ENCODE data around the gene ARHGEF1. TPM values are rescaled to one million over a fixed set of nuclear protein-coding genes. Genes with fewer than 3 reads are reported as not detected.

The ARHGEF1 gene
- total RNA-seq, 1 donor from 2014 or later = 113 TPM

GRCh38 chr19:41889896-41890295 lies 6.9 kb downstream of the ARHGEF1 start:
- TF ChIP-seq, protein P1, sequence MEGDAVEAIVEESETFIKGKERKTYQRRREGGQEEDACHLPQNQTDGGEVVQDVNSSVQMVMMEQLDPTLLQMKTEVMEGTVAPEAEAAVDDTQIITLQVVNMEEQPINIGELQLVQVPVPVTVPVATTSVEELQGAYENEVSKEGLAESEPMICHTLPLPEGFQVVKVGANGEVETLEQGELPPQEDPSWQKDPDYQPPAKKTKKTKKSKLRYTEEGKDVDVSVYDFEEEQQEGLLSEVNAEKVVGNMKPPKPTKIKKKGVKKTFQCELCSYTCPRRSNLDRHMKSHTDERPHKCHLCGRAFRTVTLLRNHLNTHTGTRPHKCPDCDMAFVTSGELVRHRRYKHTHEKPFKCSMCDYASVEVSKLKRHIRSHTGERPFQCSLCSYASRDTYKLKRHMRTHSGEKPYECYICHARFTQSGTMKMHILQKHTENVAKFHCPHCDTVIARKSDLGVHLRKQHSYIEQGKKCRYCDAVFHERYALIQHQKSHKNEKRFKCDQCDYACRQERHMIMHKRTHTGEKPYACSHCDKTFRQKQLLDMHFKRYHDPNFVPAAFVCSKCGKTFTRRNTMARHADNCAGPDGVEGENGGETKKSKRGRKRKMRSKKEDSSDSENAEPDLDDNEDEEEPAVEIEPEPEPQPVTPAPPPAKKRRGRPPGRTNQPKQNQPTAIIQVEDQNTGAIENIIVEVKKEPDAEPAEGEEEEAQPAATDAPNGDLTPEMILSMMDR (IDR thresholded peaks at IDR 0.05; ENCODE audit: unreplicated experiment) = no peak

GRCh38 chr19:41890936-41891335 lies 8.0 kb downstream of the ARHGEF1 start:
- Mint-ChIP-seq H3K27ac (ENCODE audit: unreplicated experiment) (no peak overlapping the region), H3K9me3 (ENCODE audit: unreplicated experiment) (no peaks in the 10 kb centered on the region), H3K4me3 (ENCODE audit: unreplicated experiment) (no peak overlapping the region), H3K4me1 (ENCODE audit: unreplicated experiment) (peaks cover 31% of the 10 kb centered on the region), H3K36me3 (ENCODE audit: low read depth, unreplicated experiment) (peaks cover 26% of the 10 kb centered on the region), H3K27me3 (ENCODE audit: unreplicated experiment) (peaks cover 15% of the 10 kb centered on the region)
- no peak for DNase-seq (ENCODE audit: low spot score)
- TF ChIP-seq, protein P1 (IDR thresholded peaks at IDR 0.05; ENCODE audit: unreplicated experiment) = no peak

More at GRCh38 chr19:41889896-41890295, 6.9 kb downstream of the ARHGEF1 start:
- Mint-ChIP-seq H3K36me3 (ENCODE audit: low read depth, unreplicated experiment) (peaks cover 26% of the 10 kb centered on the region), H3K4me3 (ENCODE audit: unreplicated experiment) (no peak overlapping the region), H3K27me3 (ENCODE audit: unreplicated experiment) (peaks cover 15% of the 10 kb centered on the region), H3K4me1 (ENCODE audit: unreplicated experiment) (peaks cover 30% of the 10 kb centered on the region), H3K27ac (ENCODE audit: unreplicated experiment) (no peak overlapping the region), H3K9me3 (ENCODE audit: unreplicated experiment) (no peaks in the 10 kb centered on the region)
- DNase-seq (ENCODE audit: low spot score) = no peak

DNA sequence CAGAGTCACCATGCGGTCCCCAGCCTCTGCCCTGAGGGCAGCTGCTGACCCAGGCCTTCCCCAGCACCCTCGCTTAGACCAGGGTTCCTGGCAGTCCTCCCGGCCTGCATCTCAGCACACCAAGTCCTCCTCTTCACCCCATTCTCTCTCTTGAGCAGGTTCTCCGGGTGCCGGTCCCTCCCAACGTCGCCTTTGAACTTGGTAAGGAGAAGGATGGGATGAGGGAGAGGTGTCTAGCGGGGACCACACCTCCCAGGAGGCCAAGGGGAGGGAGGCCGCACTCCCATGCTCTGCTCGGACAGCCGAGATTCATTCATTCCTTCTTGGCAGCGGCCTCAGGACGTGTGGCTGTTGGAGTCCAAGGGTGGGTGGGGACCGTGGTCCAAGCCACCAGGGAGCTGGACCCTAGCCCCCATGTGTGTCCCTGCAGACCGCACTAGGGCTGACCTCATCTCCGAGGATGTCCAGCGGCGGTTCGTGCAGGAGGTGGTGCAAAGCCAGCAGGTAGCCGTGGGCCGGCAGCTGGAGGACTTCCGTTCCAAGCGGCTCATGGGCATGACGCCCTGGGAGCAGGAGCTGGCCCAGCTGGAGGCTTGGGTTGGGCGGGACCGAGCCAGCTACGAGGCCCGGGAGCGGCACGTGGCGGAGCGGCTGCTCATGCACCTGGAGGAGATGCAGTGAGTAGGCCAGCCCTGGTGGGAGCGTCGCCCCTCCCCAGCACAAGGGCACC lies 9.4 kb downstream of the ARHGEF1 start:
- Mint-ChIP-seq H3K27me3 (ENCODE audit: unreplicated experiment) (peaks cover 10% of the 10 kb centered on the region), H3K36me3 (ENCODE audit: low read depth, unreplicated experiment) (peaks cover 26% of the 10 kb centered on the region), H3K27ac (ENCODE audit: unreplicated experiment) (no peak overlapping the region), H3K4me3 (ENCODE audit: unreplicated experiment) (no peak overlapping the region), H3K9me3 (ENCODE audit: unreplicated experiment) (no peaks in the 10 kb centered on the region), H3K4me1 (ENCODE audit: unreplicated experiment) (peaks cover 19% of the 10 kb centered on the region)
- DNase-seq (ENCODE audit: low spot score) = no peak
- TF ChIP-seq, protein P1 (IDR thresholded peaks at IDR 0.05; ENCODE audit: unreplicated experiment) = no peak

DNA sequence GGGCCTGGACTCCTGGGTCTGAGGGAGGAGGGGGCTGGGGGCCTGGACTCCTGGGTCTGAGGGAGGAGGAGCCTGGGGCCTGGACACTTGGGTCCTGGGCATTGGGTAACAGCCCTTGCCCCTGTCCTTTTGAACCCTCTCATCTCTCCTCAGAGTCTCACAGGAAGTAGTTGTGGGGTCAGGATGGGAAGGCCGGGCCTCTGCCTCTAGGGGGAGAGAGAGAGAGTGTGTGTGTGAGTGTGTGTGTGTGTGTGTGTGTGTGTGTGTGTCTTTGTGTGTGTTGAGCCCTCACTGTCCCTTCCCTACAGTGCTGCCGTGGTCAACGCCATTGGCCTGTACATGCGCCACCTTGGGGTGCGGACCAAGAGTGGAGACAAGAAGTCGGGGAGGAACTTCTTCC lies 10.9 kb downstream of the ARHGEF1 start:
- Mint-ChIP-seq H3K4me1 (ENCODE audit: unreplicated experiment) (peaks cover 16% of the 10 kb centered on the region), H3K27ac (ENCODE audit: unreplicated experiment) (no peak overlapping the region), H3K9me3 (ENCODE audit: unreplicated experiment) (no peaks in the 10 kb centered on the region), H3K36me3 (ENCODE audit: low read depth, unreplicated experiment) (peaks cover 34% of the 10 kb centered on the region), H3K4me3 (ENCODE audit: unreplicated experiment) (no peak overlapping the region), H3K27me3 (ENCODE audit: unreplicated experiment) (peaks cover 8% of the 10 kb centered on the region)
- TF ChIP-seq, protein P1 (IDR thresholded peaks at IDR 0.05; ENCODE audit: unreplicated experiment) = no peak
- DNase-seq (ENCODE audit: low spot score) = no peak

DNA sequence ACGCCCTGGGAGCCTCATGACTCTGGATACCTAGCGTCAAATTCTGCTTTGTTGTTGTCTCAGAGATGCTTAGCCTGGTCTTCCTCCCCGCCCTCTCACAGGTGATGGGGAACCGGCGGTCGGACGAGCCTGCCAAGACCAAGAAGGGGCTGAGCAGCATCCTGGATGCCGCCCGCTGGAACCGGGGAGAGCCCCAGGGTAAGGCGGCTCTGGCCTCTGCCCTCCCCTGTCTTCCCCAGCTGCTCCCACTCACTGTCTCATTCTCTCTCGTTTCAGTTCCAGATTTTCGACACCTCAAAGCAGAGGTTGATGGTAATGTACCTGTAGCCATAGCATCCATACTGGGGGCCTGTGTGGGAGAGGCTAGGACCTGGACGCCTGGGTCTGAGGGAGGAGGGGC lies 11.4 kb downstream of the ARHGEF1 start:
- H3K9me3 Mint-ChIP-seq (ENCODE audit: unreplicated experiment) = no peaks in the 10 kb centered on the region
- no peak overlapping the region for H3K27ac Mint-ChIP-seq (ENCODE audit: unreplicated experiment)
- peaks cover 34% of the 10 kb centered on the region for H3K36me3 Mint-ChIP-seq (ENCODE audit: low read depth, unreplicated experiment)
- H3K27me3 Mint-ChIP-seq (ENCODE audit: unreplicated experiment) = peaks cover 8% of the 10 kb centered on the region
- H3K4me1 Mint-ChIP-seq (ENCODE audit: unreplicated experiment) = peaks cover 16% of the 10 kb centered on the region
- no peak overlapping the region for H3K4me3 Mint-ChIP-seq (ENCODE audit: unreplicated experiment)
- DNase-seq (ENCODE audit: low spot score) = no peak
- TF ChIP-seq, protein P1 (IDR thresholded peaks at IDR 0.05; ENCODE audit: unreplicated experiment) = no peak

All from endothelial cell (in vitro differentiated cells).